Measurements from ENCODE around the gene MPZL2.

- TF ChIP-seq FOXM1 (IDR thresholded peaks at IDR 0.05; ENCODE audit: borderline replicate concordance) (no peak), ELF4 (IDR thresholded peaks at IDR 0.05) (no peak), ZNF384 (IDR thresholded peaks at IDR 0.05) (no peak), HDGF (IDR thresholded peaks at IDR 0.05; ENCODE audit: borderline replicate concordance) (no peak), PKNOX1 (IDR thresholded peaks at IDR 0.05) (no peak), NFRKB (IDR thresholded peaks at IDR 0.05) (no peak)
Observed at GRCh38 chr11:118295199-118295598, 31.1 kb upstream of the MPZL2 start.

All from HEK293T (cell line).